Measurements from ENCODE around the gene RASSF5. TPM values are rescaled to one million over a fixed set of nuclear protein-coding genes. Genes with fewer than 3 reads are reported as not detected.
"Not testable (repeated sequence)": the region's sequence is repeated elsewhere in the genome, so short reads cannot be mapped to it uniquely, and the experiment has no call there.

The RASSF5 gene
- total RNA-seq, 1 donor from 2014 or later = 7.8 TPM

GRCh38 chr1:206578068-206578977 lies 71.0 kb downstream of the RASSF5 start:
- no peak overlapping the region for H3K27ac ChIP-seq (replicated peaks)
- TF ChIP-seq CTCF (IDR thresholded peaks at IDR 0.05; ENCODE audit: borderline replicate concordance) = no peak

GRCh38 chr1:206578978-206579374 lies 71.6 kb downstream of the RASSF5 start:
- intact Hi-C loops (cut with micrococcal nuclease) = no loop called here
- Histone ChIP-seq H3K27me3 (ENCODE audit: low read depth) (no peaks in the 10 kb centered on the region), H3K9me3 (replicated peaks) (no peaks in the 10 kb centered on the region), H3K4me3 (no peak overlapping the region), H3K36me3 (no peaks in the 10 kb centered on the region), H3K27ac (replicated peaks) (peak overlapping the region; percentile 45), H3K4me1 (peaks cover 52% of the 10 kb centered on the region)
- no peak for DNase-seq
- no peak for TF ChIP-seq CTCF (IDR thresholded peaks at IDR 0.05; ENCODE audit: borderline replicate concordance)

More at GRCh38 chr1:206578068-206578977, 71.0 kb downstream of the RASSF5 start:
- no peaks in the 10 kb centered on the region for H3K36me3 ChIP-seq
- intact Hi-C loops (cut with micrococcal nuclease) = no loop called here
- no peaks in the 10 kb centered on the region for H3K9me3 ChIP-seq (replicated peaks)
- no peaks in the 10 kb centered on the region for H3K27me3 ChIP-seq (ENCODE audit: low read depth)
- no peak for DNase-seq
- H3K4me1 ChIP-seq = peaks cover 46% of the 10 kb centered on the region
- no peak overlapping the region for H3K4me3 ChIP-seq

- H3K27me3 ChIP-seq (ENCODE audit: low read depth) = no peaks in the 10 kb centered on the region
- peaks cover 2% of the 10 kb centered on the region for H3K36me3 ChIP-seq
- peaks cover 53% of the 10 kb centered on the region for H3K4me1 ChIP-seq
- intact Hi-C loops (cut with micrococcal nuclease) = loop anchor here (5.0 kb wide), 1 partner anchor 88 kb away; no protein-coding TSS in a partner anchor
- H3K27ac ChIP-seq (replicated peaks) = peak overlapping the region; percentile 45
- no peak overlapping the region for H3K4me3 ChIP-seq
- DNase-seq = peak; percentile 64
- no peak for TF ChIP-seq CTCF (IDR thresholded peaks at IDR 0.05; ENCODE audit: borderline replicate concordance)
- no peaks in the 10 kb centered on the region for H3K9me3 ChIP-seq (replicated peaks)
Measured at GRCh38 chr1:206579747-206580437, 72.6 kb downstream of the RASSF5 start.

- Histone ChIP-seq H3K27ac (replicated peaks) (peak overlapping the region; percentile 45), H3K36me3 (peaks cover 9% of the 10 kb centered on the region), H3K4me1 (peaks cover 49% of the 10 kb centered on the region), H3K9me3 (replicated peaks) (no peaks in the 10 kb centered on the region), H3K4me3 (no peak overlapping the region), H3K27me3 (ENCODE audit: low read depth) (no peaks in the 10 kb centered on the region)
- intact Hi-C loops (cut with micrococcal nuclease) = loop anchor here (5.0 kb wide), 1 partner anchor 88 kb away; no protein-coding TSS in a partner anchor
- no peak for DNase-seq
- TF ChIP-seq CTCF (IDR thresholded peaks at IDR 0.05; ENCODE audit: borderline replicate concordance) = no peak
Measured at GRCh38 chr1:206580438-206581113, 73.2 kb downstream of the RASSF5 start.

GRCh38 chr1:206581114-206581497 lies 73.8 kb downstream of the RASSF5 start:
- H3K27ac ChIP-seq (replicated peaks); DNase-seq; H3K9me3 ChIP-seq (replicated peaks); H3K4me3 ChIP-seq; H3K27me3 ChIP-seq (ENCODE audit: low read depth): not testable (repeated sequence)
- Histone ChIP-seq H3K36me3 (peaks cover 13% of the 10 kb centered on the region), H3K4me1 (peaks cover 44% of the 10 kb centered on the region)
- intact Hi-C loops (cut with micrococcal nuclease) = loop anchor here (5.0 kb wide), 1 partner anchor 89 kb away; no protein-coding TSS in a partner anchor

Measured in left ventricle myocardium inferior (tissue), 1 donor.